Measurements from ENCODE around the gene CNOT6. TPM values are rescaled to one million over a fixed set of nuclear protein-coding genes. Genes with fewer than 3 reads are reported as not detected.
"Not testable (repeated sequence)": the region's sequence is repeated elsewhere in the genome, so short reads cannot be mapped to it uniquely, and the experiment has no call there.

Gene CNOT6
- total RNA-seq, 1 donor from 2014 or later = 21.7 TPM

- intact Hi-C loops (cut with DNase I) = no loop called here
- no peak overlapping the region for H3K4me3 ChIP-seq
- peaks cover 18% of the 10 kb centered on the region for H3K4me1 ChIP-seq
- H3K27me3 ChIP-seq = no peaks in the 10 kb centered on the region
- no peaks in the 10 kb centered on the region for H3K36me3 ChIP-seq
- DNase-seq (no peak), ATAC-seq (no peak)
- no peak for TF ChIP-seq CTCF (IDR thresholded peaks at IDR 0.05)
- no peaks in the 10 kb centered on the region for H3K9me3 ChIP-seq
- no peak overlapping the region for H3K27ac ChIP-seq
These were observed 4.2 kb downstream of the CNOT6 start for GRCh38 chr5:180498378-180498777.

- no peak for ATAC-seq
- no peaks in the 10 kb centered on the region for H3K36me3 ChIP-seq
- intact Hi-C loops (cut with DNase I) = no loop called here
These were observed 5.5 kb downstream of the CNOT6 start for GRCh38 chr5:180499684-180500083.

GRCh38 chr5:180500300-180500699 is 6.1 kb downstream of the CNOT6 start:
- DNase-seq; H3K27me3 ChIP-seq; H3K27ac ChIP-seq; ATAC-seq; H3K4me3 ChIP-seq; H3K36me3 ChIP-seq; H3K9me3 ChIP-seq; intact Hi-C loops (cut with DNase I): not testable (repeated sequence)
- H3K4me1 ChIP-seq = peaks cover 15% of the 10 kb centered on the region

More at GRCh38 chr5:180499684-180500083, 5.5 kb downstream of the CNOT6 start:
- no peak overlapping the region for H3K4me3 ChIP-seq
- no peak overlapping the region for H3K27ac ChIP-seq
- peaks cover 18% of the 10 kb centered on the region for H3K4me1 ChIP-seq
- DNase-seq = no peak
- no peaks in the 10 kb centered on the region for H3K9me3 ChIP-seq
- H3K27me3 ChIP-seq = no peaks in the 10 kb centered on the region
- no peak for TF ChIP-seq CTCF (IDR thresholded peaks at IDR 0.05)

GRCh38 chr5:180507661-180508060 is 13.5 kb downstream of the CNOT6 start:
- DNase-seq (peak; percentile 9), ATAC-seq (no peak)
- Histone ChIP-seq H3K4me1 (no peaks in the 10 kb centered on the region), H3K27ac (no peak overlapping the region), H3K9me3 (no peaks in the 10 kb centered on the region), H3K36me3 (no peaks in the 10 kb centered on the region), H3K4me3 (no peak overlapping the region), H3K27me3 (no peaks in the 10 kb centered on the region)
- TF ChIP-seq CTCF (IDR thresholded peaks at IDR 0.05) = no peak
- intact Hi-C loops (cut with DNase I) = no loop called here

DNA sequence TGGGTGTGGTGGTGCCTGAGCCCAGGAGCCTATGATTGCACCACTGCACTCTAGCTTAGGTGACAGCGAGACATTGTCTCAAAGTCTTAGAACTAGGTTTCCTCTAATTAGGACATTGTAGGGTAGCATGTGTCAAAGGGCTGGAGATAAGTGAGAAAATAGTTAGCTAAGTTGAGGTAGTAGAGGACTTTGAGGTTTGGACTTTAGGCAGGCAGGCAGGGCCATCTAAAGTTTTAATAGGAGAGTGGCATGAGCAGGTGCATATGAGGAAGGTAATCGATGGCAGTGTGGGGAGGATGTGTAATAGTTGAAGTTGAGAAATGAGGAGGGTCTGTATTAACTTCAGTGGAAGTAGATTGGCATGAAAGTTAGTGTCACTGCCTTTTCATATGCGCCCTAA is 21.1 kb downstream of the CNOT6 start:
- no peak overlapping the region for H3K4me3 ChIP-seq
- no peak for TF ChIP-seq CTCF (IDR thresholded peaks at IDR 0.05)
- H3K4me1 ChIP-seq = no peaks in the 10 kb centered on the region
- intact Hi-C loops (cut with DNase I) = no loop called here
- no peak for ATAC-seq
- no peaks in the 10 kb centered on the region for H3K9me3 ChIP-seq
- H3K27me3 ChIP-seq = no peaks in the 10 kb centered on the region
- no peaks in the 10 kb centered on the region for H3K36me3 ChIP-seq
- DNase-seq = no peak
- no peak overlapping the region for H3K27ac ChIP-seq

GRCh38 chr5:180515974-180516373 is 21.8 kb downstream of the CNOT6 start:
- H3K4me1 ChIP-seq; H3K36me3 ChIP-seq; ATAC-seq; DNase-seq; H3K9me3 ChIP-seq; intact Hi-C loops (cut with DNase I); H3K27ac ChIP-seq; H3K27me3 ChIP-seq; H3K4me3 ChIP-seq: not testable (repeated sequence)

DNA sequence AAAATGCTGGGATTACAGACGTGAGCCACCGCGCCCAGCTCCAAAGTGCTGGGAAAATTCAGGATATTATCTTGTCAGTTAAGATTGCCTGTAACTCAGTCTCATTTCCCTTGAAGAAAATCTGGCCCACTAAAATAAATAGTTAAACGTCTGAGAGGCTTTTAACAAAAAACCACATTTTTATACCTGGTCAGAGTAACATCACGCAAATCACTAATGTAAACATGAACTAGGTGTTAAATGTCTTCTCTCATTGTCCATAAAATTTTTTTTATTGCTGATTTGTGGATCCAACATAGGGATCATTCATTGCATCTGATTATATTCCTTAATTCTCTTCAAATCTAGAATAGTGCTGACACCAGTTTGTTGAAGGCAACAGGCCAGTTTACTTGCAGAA is 22.3 kb downstream of the CNOT6 start:
- H3K36me3 ChIP-seq = no peaks in the 10 kb centered on the region

More for the DNA sequence above, 22.3 kb downstream of the CNOT6 start:
- Histone ChIP-seq H3K9me3 (no peaks in the 10 kb centered on the region), H3K4me1 (no peaks in the 10 kb centered on the region), H3K27me3 (no peaks in the 10 kb centered on the region), H3K4me3 (no peak overlapping the region), H3K27ac (no peak overlapping the region)
- DNase-seq = no peak
- no peak for TF ChIP-seq CTCF (IDR thresholded peaks at IDR 0.05)
- ATAC-seq = no peak
- intact Hi-C loops (cut with DNase I) = no loop called here

All from upper lobe of right lung (tissue), 1 donor.